HG03045 (cell line): ENCODE data around the gene EXOC4.

Experiments used
- ATAC-seq: cut with Tn5 transposase; IDR thresholded peaks from one replicate; pipeline ENCODE4 v1.9.1; 2021; ENCODE audit warnings: mild to moderate bottlenecking, moderate library complexity; ENCODE audit not compliant: unreplicated experiment

EXOC4 gene

DNA sequence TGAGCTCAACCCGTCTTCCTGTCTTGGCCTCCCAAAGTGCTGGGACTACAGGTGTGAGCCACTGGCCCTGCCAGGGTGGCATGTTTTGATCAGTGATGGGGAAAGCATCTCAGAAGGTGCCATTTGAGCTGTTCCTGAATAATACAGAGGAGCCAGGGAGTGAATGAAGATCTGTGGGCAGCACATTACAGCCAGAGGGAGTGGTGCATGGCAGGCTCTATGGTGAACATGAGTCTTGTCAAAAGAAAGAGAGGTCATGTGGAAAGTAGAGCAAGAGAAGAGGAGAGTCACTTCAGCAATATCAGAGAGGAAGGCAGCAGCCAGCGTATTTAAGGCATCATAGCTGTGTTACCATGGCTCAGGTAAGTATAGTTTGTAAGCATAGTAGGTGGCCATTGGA, 598.5 kb downstream of the EXOC4 start:
- no peak for ATAC-seq

DNA sequence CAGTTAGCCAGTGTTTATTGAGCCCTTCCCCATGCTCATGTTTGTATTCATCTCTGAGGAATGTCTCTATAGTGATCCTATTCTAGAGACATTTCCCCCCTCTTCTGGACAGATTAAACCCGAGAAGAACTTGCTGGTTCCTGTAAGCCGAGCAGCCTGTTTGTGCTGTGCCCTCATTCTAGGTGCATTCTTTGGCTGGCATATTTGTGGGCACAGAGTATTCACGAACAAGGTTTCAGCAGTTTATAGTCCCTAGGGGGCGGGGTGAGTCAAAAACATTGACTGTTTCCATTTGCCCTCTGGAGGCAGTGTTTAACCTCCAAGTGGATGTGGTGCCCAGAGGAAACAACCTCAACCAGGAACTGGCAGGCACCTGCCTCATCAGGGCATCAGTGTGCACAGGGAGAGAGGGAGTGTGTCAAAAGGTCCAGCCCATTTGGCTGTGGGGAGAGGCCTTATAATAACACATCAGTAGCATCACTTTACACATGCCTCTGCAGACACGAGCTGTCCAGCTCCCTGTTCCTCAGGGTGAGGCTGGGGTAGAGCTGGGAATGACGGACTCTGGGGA, 600.9 kb downstream of the EXOC4 start:
- no peak for ATAC-seq

DNA sequence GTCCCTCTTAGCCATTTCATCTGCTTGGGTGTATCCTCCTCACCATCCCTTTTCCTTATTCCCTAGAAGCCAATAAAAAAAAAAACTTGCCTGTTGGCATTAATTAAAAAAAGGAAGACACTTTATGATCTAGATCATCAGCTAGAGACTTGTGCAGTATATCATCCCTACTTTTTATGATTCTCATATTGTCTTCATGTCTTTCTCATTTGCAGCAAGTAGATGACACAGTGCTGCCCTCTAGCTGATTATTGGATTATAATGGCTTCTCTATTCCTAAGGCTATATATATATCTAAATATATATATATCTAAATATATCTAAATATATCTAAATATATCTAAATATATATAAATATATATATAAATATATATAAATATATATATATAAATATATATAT, 601.9 kb downstream of the EXOC4 start:
- ATAC-seq, result no peak

DNA sequence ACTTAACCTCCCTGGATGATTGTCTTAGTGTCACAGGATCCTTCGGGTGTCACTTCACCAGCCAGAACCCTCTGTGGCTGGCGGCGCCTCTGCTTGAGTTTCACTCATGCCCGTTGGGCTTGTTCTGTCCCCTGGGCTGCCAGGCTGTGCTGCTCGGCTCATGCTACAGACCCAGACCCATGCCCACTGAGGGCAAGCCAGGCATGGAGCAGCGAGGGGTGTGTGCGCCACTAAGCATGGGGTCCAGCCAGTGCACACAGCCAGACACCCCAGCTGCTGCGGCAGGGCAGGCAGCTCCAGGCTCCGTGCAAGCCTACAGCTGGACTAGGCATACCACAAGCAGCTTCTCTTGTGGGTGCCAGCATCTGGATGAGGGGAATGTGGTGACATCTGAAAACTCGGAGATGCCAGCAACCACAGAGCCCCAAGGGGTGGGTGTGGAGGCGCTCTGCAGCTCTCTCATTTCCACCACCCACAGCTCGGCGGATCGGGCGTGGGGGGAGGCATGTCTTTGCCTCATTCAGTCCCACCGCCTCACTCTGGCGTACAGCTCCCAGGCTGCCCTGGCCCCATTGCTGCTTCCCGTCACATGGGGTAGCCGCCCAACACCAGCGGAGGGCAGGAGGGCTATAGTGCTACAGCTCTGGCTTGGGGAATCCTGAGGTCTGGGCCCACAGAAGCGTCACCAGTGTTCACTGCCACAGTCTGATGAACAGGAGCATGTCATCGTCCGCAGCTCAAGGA, 604.7 kb downstream of the EXOC4 start:
- no peak for ATAC-seq

DNA sequence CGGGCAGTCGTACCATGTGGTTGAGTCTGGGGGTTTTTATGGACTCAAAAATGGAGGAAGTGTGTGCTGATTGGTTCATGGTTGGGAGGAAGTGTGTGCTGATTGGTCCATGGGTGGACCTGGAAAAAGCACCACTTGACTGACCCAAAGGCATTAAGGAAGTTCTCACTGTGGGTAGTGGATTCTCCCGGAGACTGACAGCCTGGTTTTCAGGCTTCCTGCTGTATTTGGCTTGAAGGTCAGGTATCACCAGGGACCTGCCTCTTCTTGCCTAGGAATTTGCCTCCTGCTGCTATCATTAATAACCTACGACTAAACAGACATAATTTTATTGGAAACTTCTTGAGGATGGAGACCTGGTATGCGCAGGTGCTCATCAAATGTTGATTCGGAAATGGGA, 605.4 kb downstream of the EXOC4 start:
- ATAC-seq, result no peak

DNA sequence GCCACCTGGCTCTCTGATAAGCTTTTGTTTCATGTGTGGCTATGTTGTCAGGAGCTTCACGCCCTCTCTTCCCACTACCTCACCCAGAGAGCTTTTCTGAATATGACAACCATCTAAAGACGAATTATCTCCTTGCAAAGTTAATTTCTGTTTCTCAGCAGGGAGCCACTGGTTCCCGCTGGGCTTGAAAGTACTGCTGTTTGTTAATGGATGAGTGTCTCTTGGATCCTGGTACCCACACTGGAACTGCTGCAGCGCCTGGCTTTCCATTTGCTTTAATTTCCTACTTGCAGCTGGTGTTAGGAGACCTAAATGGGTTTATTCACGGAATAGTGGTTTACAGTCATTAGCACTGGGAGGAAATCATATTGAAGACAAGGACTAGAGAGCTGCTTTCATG, 606.4 kb downstream of the EXOC4 start:
- ATAC-seq, result no peak

DNA sequence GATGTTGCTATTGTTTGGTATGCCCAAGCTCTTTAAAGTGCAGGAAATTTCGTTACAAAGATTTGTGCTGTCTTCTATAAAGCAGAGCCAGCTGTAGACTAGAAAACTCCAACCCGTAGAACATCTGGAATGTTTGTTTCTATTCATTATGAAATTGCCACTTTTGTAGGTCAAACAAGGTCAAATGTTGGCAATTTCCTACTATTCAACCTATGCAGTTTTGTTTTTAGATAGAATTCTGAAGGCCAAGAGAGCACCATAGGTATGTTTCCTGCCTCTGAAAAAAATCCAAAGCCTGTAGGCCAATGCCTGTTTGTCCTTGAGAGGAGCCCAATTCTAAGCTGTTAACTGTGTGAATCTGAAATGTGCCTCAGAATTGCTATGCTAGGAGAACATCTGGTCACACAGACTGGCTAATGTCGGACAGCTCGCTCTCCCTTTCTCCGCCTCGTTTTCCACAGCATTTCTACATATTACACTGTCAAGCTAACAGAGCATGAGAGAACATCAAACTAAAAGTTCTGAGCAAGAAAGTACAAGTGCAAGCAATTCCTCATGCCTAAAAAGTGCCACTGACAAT, 607.1 kb downstream of the EXOC4 start:
- no peak for ATAC-seq

DNA sequence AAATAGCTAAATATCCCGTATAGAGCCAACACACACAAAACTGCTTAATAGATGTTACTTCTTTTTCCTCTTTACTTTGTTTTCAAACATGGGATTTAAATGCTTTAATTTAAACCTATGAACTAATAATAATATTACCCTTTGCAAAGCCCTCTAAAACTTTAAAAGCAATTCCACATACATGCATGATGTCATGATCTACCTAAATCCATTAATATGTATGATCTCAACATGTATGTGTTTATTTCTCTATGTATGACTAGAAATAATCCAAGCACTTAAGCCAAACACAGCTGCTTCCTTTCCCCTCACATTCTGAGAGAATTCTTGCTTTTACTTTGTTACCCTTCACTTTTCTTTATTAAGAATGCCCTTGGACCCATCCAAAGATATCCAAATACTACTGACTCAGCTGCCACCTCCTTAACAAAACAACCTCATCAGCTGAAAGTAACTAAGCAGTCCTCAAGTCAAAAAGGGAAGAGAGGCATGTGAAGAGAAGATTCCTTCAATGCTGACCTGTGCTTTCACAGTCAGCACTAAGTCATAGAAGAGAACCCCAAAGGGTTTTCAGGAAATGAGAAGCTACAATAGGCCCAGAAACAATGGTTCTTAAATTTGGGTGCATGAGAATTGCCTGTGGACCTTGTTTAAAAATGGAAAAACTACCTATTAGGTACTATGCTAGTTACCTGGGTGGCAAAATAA, 607.9 kb downstream of the EXOC4 start:
- no peak for ATAC-seq

DNA sequence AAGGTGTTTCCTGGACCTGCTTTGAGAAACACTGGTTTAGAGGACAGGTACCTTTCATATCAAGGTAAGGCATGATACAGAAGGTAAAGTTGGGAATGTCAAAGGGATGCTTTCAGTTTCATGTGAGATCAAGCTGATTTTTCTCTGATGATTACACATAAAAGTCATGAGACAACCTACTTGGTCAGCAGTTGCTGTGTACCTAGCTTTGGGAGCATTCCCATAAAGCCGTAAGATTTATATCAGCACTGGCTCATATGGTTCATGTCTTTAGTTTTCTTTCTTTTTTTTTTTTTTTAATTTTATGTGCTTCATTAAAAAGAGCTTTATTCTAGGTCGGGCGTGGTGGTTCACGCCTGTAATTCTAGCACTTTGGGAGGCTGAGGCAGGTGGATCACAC, 609.0 kb downstream of the EXOC4 start:
- ATAC-seq, result no peak

DNA sequence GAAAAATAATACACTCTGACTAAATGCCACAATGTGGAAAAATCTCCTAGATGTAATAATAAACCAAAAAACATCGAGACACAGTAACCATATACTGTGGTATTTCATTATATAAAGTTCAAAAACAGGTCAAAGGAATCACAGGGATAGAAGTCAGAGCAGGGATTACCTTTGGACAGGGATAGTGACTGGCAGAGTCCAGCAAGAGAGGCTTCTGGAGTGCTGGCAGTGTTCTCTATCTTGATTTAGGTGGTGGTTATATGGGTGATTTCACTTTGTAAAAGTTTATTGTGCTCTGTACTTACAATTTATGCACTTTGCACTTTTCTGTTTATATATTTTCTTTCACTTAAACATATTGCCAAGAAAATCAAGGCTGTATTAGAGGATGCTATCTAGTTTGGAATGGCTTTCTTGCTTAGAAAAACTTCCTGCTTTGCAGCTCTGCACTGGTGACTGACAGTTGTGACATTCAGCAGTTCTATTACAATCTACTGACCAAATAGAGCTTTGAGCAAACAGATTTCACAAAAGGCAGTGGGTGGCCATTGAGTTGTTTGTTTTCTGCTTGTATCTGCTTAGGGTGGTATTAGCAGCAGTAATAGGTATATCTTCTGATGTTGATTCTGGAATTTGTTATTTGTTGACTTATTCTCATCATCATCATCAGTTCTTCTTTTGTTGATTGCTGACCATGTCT, 610.6 kb downstream of the EXOC4 start:
- no peak for ATAC-seq

DNA sequence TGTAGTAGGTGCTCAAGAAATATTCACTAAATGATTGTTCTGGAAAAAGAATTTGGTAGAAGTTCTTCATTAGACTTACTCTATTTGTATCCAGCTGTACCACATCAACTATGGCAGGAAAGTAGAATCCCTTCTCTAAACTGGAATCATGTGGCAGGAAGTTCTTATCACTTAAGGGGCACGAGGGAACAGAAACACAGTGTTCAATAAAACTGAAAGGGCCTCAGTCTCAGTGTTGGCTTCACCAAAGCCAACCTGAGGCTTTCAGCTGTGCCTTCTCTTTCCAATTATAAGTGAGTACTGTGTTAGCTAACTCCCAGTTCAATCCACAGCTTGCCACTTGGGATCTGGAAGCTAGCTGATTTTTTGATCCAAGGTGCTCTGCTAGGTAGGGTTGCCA, 616.7 kb downstream of the EXOC4 start:
- ATAC-seq, result no peak

DNA sequence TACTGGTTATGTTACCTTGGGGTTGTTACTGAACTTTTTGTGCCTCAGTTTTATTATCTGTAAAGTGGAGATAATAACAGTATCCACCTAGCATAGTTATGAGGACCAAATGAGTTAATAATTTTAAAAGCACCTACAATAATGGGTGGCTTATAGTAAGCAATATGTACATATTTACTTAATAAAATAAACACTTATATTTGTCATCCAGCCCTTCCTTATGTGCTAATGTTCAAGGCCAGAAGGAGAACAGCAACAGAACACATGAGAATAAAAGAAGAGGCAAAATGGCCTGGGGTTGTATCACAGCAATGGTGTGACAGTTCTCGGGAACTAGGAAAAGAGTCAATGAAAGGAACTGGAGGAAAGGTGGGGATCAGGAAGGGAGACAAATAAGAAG, 618.9 kb downstream of the EXOC4 start:
- no peak for ATAC-seq

DNA sequence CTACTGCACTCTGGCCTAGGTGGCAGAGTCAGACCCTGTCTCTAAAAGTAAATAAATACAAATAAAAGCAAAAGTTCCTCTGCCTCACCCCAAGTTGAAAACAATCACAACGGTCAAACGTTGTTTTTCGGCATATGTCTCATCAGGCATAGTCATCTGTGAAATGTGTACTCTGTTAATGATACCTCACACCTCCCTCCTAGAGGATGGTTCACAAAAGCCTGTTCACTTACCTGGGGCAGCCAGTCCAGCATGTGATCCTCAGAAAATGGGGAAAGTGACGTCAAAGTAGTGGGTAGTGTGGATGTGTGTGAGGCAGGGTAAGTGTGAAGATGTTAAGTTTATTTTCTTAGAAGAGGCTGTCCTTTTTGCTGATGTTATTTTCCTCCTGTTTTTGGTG, 620.3 kb downstream of the EXOC4 start:
- ATAC-seq, result no peak

DNA sequence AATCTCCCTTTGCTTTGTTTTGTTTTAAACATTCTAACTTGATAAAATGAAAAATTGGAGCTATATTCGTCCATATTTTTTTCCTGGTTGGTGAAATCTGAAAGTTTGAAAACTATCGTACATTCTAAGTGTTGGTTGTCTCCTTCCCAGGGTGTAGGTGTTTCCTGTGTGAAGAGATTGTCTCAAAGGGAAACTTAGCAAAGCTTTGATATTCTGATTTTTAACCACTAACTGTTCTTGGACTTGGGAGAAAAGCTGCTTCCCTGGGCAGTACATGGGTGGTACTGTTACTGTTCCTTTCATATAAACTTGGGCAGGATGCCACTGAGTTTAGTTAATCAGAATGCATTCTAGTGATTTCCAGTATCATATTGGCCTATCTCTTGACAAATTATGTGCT, 620.8 kb downstream of the EXOC4 start:
- no peak for ATAC-seq

DNA sequence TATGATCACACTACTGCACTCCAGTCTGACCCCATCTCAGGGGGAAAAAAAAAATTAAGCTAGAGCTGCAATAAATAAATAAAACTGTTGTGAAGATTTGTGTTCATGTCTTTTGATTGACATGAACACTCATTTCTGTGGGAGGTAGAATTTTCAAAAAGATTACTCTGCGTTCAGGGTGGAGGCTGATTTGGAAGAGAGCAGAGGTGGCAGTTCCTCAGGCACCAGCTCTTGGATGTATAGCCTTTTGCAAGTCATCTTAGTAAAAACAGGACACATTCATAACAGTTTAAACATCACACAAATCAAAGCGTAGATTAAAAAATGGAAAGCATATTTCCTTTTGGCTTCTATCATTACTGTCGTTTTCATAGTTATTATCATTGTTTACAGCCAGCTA, 630.7 kb downstream of the EXOC4 start:
- no peak for ATAC-seq

DNA sequence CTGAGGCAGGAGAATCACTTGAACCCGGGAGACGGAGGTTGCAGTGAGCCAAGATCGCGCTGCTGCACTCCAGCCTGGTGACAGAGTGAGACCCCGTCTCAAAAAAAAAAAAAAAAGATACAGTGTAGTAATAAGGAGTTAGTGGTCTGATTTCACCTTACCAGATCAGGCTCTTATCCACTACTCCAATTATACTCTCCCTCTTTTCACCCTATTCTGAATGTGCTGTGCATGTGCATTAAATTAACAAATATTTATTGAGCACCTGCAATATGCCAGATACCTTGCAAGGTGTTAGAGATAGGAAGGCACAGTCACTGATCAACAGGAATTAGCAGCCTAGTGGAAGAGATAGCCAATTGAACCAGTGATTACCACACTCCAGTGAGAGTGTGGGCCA, 632.3 kb downstream of the EXOC4 start:
- no peak for ATAC-seq

DNA sequence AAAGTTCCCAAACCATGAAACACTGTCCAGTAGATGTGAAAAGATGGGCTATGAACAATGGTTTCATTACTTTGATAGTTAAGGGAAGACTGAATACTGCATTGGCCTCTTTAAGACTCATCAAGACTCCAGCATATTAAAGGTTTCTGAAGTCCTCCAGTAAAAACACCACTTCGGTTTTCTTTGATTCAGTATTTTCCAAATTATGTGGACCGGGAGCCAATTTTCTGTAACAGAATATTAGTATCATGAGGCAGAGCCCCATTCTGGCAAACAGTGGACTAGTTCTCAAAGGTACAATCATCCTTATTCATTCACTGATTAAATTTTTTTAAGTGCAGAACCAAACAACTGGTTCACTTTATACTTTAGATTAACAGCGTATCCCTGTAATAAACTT, 633.2 kb downstream of the EXOC4 start:
- ATAC-seq, result no peak

DNA sequence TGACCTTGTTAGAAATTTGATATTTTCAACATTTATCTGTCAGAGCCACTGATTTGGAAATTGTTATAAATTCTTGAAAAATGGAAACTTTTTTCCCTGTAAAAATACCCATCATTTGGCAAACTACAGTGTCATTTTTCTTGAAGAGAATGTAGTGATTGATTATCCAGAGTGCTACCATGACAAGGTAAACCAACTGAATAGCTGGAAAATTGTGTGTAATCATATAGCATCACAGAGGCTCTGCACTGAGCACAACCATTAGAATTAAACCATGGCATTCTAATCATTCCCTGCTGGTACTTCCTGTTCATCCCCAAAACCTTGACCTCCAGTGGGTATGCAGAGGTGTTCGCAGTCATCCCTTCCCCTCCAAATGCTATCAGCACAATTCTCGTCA, 633.9 kb downstream of the EXOC4 start:
- ATAC-seq, result no peak

DNA sequence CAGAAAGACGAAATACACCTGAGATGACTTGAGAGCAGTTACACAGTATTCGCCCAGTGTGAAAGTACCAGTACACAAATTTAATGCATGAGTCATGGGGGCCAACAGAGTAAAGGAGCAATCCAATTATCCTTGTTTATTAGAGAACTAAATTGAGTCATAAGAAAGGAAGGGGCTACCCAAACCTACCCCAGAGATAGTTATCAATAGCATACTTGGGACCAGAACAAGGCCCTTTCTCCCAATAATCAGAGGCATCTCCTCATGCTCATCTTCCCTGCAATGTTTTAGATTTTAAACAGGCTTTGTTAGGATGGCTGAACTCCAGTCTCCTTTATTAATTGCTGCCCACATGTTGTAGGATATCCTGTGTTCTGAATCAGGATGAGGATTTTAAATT, 634.6 kb downstream of the EXOC4 start:
- no peak for ATAC-seq

DNA sequence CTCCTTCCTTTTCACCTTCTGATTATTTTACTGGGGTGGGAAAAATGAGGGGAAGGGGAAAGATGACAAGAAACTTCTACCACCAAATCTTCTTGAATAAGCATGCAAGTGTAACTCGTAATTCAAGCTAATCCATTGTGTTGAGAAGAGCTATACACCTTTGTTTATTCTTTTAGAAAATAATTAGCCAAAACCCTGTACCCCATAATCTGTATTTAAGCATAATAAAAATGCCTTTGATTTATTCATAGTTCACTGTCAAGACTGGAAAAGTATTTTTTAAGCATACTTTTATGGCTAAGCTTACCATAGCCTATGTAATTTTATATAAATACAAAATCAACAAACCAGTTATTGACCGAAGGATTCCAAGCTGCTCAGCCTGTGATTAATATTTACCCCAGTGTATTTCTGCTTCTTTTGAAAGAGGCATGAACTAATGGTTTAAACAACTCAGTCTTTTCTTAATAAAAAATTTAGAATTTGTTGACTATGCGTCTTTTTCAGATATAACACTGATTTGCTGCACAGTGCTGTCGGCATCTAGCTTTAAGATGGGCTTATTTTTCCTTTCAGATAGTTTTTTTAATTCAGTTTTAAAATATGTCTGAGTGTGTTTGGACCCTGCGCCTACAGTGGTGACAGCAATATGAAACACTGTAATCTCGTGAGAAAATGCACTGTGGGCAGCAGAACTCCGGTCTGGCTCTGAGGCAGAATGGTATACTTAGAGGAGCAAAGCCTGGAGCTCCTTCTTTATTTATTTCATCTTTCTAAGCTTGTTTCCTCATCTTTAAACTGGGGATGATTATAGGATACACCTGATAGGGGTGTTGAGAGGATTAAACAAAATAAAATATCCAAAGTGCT, 635.4 kb downstream of the EXOC4 start:
- ATAC-seq, result no peak

DNA sequence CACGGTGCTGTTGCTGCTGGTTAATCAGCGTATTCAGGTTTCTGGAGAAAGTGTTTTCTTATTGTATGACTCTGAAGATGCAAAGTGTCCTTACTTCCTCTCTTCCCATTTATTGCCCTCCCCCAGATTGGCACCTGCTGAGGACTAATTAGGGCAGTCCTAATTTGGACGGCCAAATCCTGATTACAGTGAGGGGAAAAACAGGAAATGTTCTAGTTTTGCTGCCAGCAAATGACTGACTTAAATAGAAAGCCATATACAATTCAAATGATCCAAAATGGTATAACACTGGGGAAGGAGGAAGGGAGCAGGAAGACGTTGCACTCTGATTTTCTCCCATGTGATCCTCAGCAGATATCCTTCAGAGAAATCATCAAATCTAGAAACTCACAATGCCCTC, 651.9 kb downstream of the EXOC4 start:
- ATAC-seq, result no peak
